Measurements from ENCODE around the gene RPS21.

Gene RPS21

DNA sequence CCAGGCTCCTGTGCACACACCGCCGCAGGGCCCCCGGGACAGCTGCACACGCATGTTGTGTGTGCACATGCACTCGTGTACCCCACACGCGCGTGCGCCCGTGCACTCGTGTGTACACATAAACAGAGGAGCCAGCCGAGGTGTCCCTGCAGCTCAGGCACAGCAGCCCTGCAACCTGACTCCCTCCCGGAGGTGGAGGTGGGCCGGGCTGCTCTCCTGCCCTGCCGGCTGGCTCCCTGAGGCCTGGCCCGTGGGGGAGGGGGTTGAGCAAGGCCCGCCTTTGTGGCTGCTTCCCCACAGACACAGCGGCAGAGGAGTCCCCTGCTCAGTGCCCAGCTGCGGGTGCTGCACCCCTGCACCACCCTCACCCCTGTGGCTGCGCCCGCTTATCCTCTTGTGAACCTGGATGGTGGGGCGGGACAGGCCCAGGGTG, 39.8 kb downstream of the RPS21 start:
- no peak for DNase-seq (ENCODE audit: low read depth in 1 of 2, low spot score in 1 of 2)
- H3K27me3 ChIP-seq (ENCODE audit: insufficient read depth, poor library complexity, severe bottlenecking), result peaks cover 4% of the 10 kb centered on the region
- TF ChIP-seq, protein P1, sequence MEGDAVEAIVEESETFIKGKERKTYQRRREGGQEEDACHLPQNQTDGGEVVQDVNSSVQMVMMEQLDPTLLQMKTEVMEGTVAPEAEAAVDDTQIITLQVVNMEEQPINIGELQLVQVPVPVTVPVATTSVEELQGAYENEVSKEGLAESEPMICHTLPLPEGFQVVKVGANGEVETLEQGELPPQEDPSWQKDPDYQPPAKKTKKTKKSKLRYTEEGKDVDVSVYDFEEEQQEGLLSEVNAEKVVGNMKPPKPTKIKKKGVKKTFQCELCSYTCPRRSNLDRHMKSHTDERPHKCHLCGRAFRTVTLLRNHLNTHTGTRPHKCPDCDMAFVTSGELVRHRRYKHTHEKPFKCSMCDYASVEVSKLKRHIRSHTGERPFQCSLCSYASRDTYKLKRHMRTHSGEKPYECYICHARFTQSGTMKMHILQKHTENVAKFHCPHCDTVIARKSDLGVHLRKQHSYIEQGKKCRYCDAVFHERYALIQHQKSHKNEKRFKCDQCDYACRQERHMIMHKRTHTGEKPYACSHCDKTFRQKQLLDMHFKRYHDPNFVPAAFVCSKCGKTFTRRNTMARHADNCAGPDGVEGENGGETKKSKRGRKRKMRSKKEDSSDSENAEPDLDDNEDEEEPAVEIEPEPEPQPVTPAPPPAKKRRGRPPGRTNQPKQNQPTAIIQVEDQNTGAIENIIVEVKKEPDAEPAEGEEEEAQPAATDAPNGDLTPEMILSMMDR (IDR thresholded peaks at IDR 0.05; ENCODE audit: insufficient read depth, low read length), result no peak
- TF ChIP-seq, protein P2, sequence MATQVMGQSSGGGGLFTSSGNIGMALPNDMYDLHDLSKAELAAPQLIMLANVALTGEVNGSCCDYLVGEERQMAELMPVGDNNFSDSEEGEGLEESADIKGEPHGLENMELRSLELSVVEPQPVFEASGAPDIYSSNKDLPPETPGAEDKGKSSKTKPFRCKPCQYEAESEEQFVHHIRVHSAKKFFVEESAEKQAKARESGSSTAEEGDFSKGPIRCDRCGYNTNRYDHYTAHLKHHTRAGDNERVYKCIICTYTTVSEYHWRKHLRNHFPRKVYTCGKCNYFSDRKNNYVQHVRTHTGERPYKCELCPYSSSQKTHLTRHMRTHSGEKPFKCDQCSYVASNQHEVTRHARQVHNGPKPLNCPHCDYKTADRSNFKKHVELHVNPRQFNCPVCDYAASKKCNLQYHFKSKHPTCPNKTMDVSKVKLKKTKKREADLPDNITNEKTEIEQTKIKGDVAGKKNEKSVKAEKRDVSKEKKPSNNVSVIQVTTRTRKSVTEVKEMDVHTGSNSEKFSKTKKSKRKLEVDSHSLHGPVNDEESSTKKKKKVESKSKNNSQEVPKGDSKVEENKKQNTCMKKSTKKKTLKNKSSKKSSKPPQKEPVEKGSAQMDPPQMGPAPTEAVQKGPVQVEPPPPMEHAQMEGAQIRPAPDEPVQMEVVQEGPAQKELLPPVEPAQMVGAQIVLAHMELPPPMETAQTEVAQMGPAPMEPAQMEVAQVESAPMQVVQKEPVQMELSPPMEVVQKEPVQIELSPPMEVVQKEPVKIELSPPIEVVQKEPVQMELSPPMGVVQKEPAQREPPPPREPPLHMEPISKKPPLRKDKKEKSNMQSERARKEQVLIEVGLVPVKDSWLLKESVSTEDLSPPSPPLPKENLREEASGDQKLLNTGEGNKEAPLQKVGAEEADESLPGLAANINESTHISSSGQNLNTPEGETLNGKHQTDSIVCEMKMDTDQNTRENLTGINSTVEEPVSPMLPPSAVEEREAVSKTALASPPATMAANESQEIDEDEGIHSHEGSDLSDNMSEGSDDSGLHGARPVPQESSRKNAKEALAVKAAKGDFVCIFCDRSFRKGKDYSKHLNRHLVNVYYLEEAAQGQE (IDR thresholded peaks at IDR 0.05; ENCODE audit: insufficient replicate concordance, low read depth), result no peak
- no peak overlapping the region for H3K27ac ChIP-seq (replicated peaks)
- no peak overlapping the region for H3K4me3 ChIP-seq (replicated peaks; ENCODE audit: insufficient read depth, low read length)

DNA sequence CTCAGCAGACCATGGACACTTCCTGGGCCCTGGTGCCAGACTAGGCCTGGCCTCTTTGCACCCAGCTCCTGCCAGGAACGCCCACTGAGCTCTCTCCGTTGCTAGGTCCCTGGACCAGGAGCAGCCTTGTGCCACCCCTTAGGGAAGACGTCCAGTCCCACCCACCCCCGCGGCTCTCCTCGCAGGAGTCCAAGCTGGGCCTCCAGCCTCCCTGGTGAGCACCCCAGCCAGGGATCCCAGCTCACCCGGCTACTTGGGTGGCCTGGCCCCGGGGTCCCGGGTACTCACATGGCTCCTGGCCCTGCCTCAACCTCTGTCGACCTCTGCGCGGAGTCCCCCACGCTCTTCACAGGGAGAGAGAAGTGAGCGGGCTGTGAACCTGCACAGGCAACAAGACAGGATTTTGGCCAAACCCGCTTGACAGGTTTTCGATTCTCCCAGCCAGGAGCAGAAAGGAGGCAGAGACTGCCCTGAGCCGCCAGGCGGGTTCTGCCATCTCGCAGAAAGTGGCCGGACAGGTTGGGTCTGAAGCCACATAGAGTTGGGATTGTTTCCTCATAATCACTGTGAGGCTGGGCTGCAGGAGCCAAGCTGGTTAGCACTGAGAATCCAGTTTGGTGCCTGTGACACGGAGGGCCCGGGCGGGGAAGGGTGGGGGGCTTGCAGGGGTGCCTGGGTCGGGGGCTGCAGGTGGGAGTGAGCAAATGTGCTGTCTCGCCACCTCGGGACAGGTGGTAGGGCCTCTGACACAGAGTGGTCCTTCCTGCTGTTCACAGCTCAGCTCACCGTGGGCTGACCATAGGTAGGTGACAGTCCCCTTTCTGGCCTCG, 40.5 kb downstream of the RPS21 start, which contains the start of gene RBBP8NL:
Gene RBBP8NL, minus strand, starts transcription at position 368 of the 830 bp plus-strand sequence. CDS start 7,892 bp downstream, outside the sequence.
- Histone ChIP-seq H3K4me3 (replicated peaks; ENCODE audit: insufficient read depth, low read length) (no peak within 1 kb of the TSS), H3K27ac (replicated peaks) (no peak within 1 kb of the TSS), H3K27me3 (ENCODE audit: insufficient read depth, poor library complexity, severe bottlenecking) (peaks cover 4% of the 10 kb centered on the region)
- no peak for TF ChIP-seq POLR2AphosphoS5 (IDR thresholded peaks at IDR 0.05; ENCODE audit: low read depth)
- TF ChIP-seq, protein P2 (IDR thresholded peaks at IDR 0.05; ENCODE audit: insufficient replicate concordance, low read depth), result no peak
- no peak for TF ChIP-seq SPI1 (IDR thresholded peaks at IDR 0.05; ENCODE audit: borderline replicate concordance, low read depth)
- no peak for DNase-seq (ENCODE audit: low read depth in 1 of 2, low spot score in 1 of 2)

DNA sequence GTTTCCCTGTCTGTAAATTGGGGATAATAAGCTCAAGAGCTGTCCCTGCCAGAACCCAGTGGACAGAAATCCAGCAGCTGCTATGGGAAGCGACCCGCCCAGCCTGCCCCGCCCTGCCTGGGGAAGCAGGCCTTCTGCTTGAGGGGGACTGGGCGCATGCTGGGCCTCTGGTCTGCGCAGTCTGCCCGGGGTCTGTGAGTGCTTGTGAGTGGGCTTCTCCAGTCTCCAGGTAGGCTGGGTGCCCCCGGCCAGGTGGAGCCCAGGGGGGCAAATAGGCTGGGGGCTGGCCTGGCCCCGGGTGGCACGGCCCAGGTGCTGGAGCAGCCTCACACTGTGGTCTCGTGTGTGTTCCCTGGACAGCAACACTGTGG, 41.1 kb downstream of the RPS21 start:
- Histone ChIP-seq H3K27ac (replicated peaks) (no peak overlapping the region), H3K4me3 (replicated peaks; ENCODE audit: insufficient read depth, low read length) (no peak overlapping the region), H3K27me3 (ENCODE audit: insufficient read depth, poor library complexity, severe bottlenecking) (peaks cover 4% of the 10 kb centered on the region)
- DNase-seq (ENCODE audit: low read depth in 1 of 2, low spot score in 1 of 2), result no peak
- TF ChIP-seq, protein P2 (IDR thresholded peaks at IDR 0.05; ENCODE audit: insufficient replicate concordance, low read depth), result no peak
- no peak for TF ChIP-seq POLR2AphosphoS5 (IDR thresholded peaks at IDR 0.05; ENCODE audit: low read depth)
- TF ChIP-seq SPI1 (IDR thresholded peaks at IDR 0.05; ENCODE audit: borderline replicate concordance, low read depth), result no peak
- no peak for TF ChIP-seq GABPA (IDR thresholded peaks at IDR 0.05; ENCODE audit: low read depth)
- TF ChIP-seq, protein P1 (IDR thresholded peaks at IDR 0.05; ENCODE audit: insufficient read depth, low read length), result no peak
